Heart right ventricle (tissue), 16 donors: ENCODE measurements around the gene REM2. TPM values are rescaled to one million over a fixed set of nuclear protein-coding genes. Genes with fewer than 3 reads are reported as not detected.
A peak's percentile ranks its signal among the peaks of the same experiment; 100 is the strongest.

Experiments
- ATAC-seq, 8 donors: fragments of 200-7000 bp; cut with Tn5 transposase; one replicate each; pipeline ENCODE4 v1.9.1; 2020; ENCODE audit warnings: mild to moderate bottlenecking in 8 of 8, moderate library complexity in 8 of 8, moderate number of reproducible peaks in 1 of 8
- DNase-seq, 2 donors: peaks; one replicate each; pipeline ENCODE4 v3.0.0-alpha.2; 2020
- H3K27ac ChIP-seq, 10 donors: fragments of 200-600 bp; sonication (generic) in 2 of 10; one replicate each; pipeline versions ENCODE4 v1.5.0 to v1.8.0; 2020 to 2022; ENCODE audit warnings: mild to moderate bottlenecking in 3 of 10
- H3K27me3 ChIP-seq, 7 donors: fragments of 200-600 bp; one replicate each; pipeline ENCODE4 v1.8.0; 2021 to 2022; ENCODE audit warnings: mild to moderate bottlenecking in 2 of 7
- H3K36me3 ChIP-seq, 9 donors: fragments of 200-600 bp; sonication (generic) in 1 of 9; one replicate each; pipeline versions ENCODE4 v1.5.0 to v1.8.0; 2020 to 2022; ENCODE audit warnings: mild to moderate bottlenecking in 2 of 9
- H3K4me1 ChIP-seq, 9 donors: fragments of 200-600 bp; sonication (generic) in 1 of 9; one replicate each; pipeline versions ENCODE4 v1.5.0 to v1.8.0; 2020 to 2022; ENCODE audit warnings: mild to moderate bottlenecking in 4 of 9
- H3K4me3 ChIP-seq, 10 donors: fragments of 200-600 bp; sonication (generic) in 2 of 10; one replicate each; pipeline versions ENCODE4 v1.5.0 to v1.8.0; 2020 to 2022; ENCODE audit warnings: mild to moderate bottlenecking in 7 of 10, moderate library complexity in 2 of 10
- H3K9me3 ChIP-seq, 11 donors: fragments of 200-600 bp in 10 of 11; sonication (generic) in 2 of 11; one replicate each; pipeline versions ENCODE4 v1.5.0 to v1.8.0; 2013 to 2022; ENCODE audit warnings: mild to moderate bottlenecking in 2 of 11, control low read depth in 1 of 11, moderate library complexity in 1 of 11
- WGBS, 2 donors: extraction: QIAGEN DNeasy Blood & Tissue Kit; methylation state at CpG; one replicate each; pipeline ENCODE4 v1.1.7; 2013; ENCODE audit warnings: inconsistent platforms in 1 of 2; 5-methylcytosine and 5-hydroxymethylcytosine counted together
- intact Hi-C, 10 donors: fragments of 100-400 bp; cut with DNase I; formaldehyde crosslinking; loops; one replicate each; pipeline versions ENCODE4 v1.11.1 to v1.14.2; 2022
- polyA plus RNA-seq, 2 donors: library from polyadenylated mRNA; stranded (reverse); fragments of 200-250 nt; gene quantifications; one replicate each; pipeline ENCODE4 v1.2.3, GENCODE V29; 2013
- total RNA-seq, 10 donors: library from RNA; stranded (reverse); fragmentation: NEBNext Ultra II Directional in 3 of 10; extraction: Animal tissue kit (Norgen Biotek cat#: 25700) in 3 of 10; gene quantifications; one replicate each; pipeline versions ENCODE4 v1.2.1 to v1.2.4, GENCODE V29; 2021 to 2023
- TF ChIP-seq, protein P1 (sequence below), 9 donors: fragments of 200-600 bp; sonication (generic) in 2 of 9; IDR thresholded peaks; one replicate each; pipeline versions ENCODE4 v1.5.0 to v1.8.0; 2021 to 2022; ENCODE audit warnings: antibody characterized with exemption in 9 of 9, mild to moderate bottlenecking in 5 of 9, moderate library complexity in 1 of 9
- donor health status: Arrhythmogenic right ventricular cardiomyopathy.
- donor health status: ischemic (EF 13 %, LVEDD 7.1; RV severe dilation, severe dysfunction).
- donor health status: healthy with polysubstance abuse.
- donor health status: DM: no; HTN: yes; CAD: no.
- donor health status: DM: no; HTN: no; CAD: no.
- donor health status: ischemic (EF 25% LVEDD 6.9; RV normal size, moderate dysfunction).
- donor health status: ischemic (EF 25% LVEDD 5.7; RV mildly dilated, moderate dysfunction).
- donor health status: healthy.
- donor health status: DM: yes; HTN: yes; CAD: no.
- donor health status: Ischemic cardiomyopathy.
- donor health status: ischemic (EF 35%, LVEDD 5.7; RV mildly dilated, moderate dysfunction).
- donor health status: nonischemic (EF 11% LVEDD 7.7; RV severe dilation, severe dysfunction).
- donor health status: DM: yes; HTN: yes; CAD: no.
- donor health status: PGD.
- donor health status: ischemic (EF 29% LVEDD 5.4; RV normal size, mild dysfunction).
- donor health status: nonischemic (EF 23%, LVEDD 6.1; RV moderate dilation, normal function).

Gene REM2
- total and polyA plus RNA-seq, 12 donors: 0.07 to 0.25 (median 0.18) TPM; not detected in 6

DNA sequence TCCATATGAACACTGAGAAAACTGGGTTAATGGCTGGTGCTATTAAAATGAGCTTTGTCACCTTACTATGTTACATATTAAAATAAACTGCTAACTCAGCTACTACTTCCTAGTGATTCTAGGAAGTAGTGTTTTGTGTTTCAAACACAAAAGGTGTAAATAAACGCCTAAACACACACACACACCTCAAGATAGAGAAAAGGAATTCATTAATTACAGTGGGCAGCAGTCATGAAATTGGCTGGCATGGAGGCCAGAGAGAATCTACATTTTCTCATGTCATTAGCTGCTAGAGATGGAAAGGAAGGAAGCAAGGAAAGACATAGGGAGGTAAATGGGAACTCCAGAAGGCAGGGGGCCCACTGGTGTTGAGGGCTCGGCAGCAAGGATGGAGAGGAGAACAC lies 46.9 kb downstream of the REM2 start:
- H3K4me1 ChIP-seq: peaks cover 4 to 25% (median 14%) of the 10 kb centered on the region in 9 donors
- DNase-seq: no peak
- WGBS, 2 donors: 1 to 2% methylated on average over 2 of the region's 2 CpGs
- peak overlapping the region; percentile 4 to 92 (median 76) for H3K27ac ChIP-seq
- H3K9me3 ChIP-seq: no peaks in the 10 kb centered on the region
- peak in 3 of 8 donors; percentile 2 to 19 (median 7) for ATAC-seq
- H3K4me3 ChIP-seq: peak overlapping the region; percentile 31 to 98 (median 70)
- peaks cover 0 to 38% (median 6%) of the 10 kb centered on the region in 9 donors for H3K36me3 ChIP-seq
- TF ChIP-seq, protein P1, sequence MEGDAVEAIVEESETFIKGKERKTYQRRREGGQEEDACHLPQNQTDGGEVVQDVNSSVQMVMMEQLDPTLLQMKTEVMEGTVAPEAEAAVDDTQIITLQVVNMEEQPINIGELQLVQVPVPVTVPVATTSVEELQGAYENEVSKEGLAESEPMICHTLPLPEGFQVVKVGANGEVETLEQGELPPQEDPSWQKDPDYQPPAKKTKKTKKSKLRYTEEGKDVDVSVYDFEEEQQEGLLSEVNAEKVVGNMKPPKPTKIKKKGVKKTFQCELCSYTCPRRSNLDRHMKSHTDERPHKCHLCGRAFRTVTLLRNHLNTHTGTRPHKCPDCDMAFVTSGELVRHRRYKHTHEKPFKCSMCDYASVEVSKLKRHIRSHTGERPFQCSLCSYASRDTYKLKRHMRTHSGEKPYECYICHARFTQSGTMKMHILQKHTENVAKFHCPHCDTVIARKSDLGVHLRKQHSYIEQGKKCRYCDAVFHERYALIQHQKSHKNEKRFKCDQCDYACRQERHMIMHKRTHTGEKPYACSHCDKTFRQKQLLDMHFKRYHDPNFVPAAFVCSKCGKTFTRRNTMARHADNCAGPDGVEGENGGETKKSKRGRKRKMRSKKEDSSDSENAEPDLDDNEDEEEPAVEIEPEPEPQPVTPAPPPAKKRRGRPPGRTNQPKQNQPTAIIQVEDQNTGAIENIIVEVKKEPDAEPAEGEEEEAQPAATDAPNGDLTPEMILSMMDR (IDR thresholded peaks at IDR 0.05): no peak
- no peaks in the 10 kb centered on the region for H3K27me3 ChIP-seq
- intact Hi-C loops: loop anchor here in 4 of 10 donors (1.0 to 10.0 kb wide), 4 partner anchors 11 to 55 kb away; partner anchors contain the start of genes AJUBA (in 2 of the 4), RBM23 (in 2 of the 4) and HAUS4 (in 1 of the 4)

DNA sequence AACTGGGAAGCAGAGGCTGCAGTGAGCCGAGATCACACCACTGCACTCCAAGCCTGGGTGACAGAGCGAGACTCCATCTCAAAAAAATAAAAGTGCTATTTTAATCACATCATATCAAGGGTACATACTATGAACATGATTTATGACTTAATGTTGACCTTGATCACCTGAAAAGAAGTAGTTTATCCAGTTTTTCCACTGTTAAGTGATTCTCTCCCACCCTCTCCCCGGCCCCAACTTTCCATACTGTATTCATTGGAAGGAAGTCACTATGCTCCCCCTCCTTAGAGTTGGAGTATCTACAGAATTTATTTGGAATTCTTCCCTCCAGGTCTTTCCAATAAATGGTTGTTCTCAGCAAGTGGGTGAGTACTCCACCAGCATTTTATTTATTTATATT lies 49.1 kb downstream of the REM2 start:
- peaks cover 0 to 16% (median 0%) of the 10 kb centered on the region in 9 donors for H3K36me3 ChIP-seq
- no peaks in the 10 kb centered on the region for H3K27me3 ChIP-seq
- TF ChIP-seq, protein P1 (IDR thresholded peaks at IDR 0.05): no peak
- intact Hi-C loops: loop anchor here in 2 of 10 donors (10.0 kb wide), 1 partner anchor 53 kb away; the partner anchor contains the start of gene AJUBA (in 2 of the 2)
- ATAC-seq: no peak
- H3K9me3 ChIP-seq: no peaks in the 10 kb centered on the region
- H3K4me3 ChIP-seq: no peak overlapping the region
- no peak for DNase-seq
- no peak overlapping the region for H3K27ac ChIP-seq
- 96 to 99% methylated on average over 3 of the region's 3 CpGs for WGBS, 2 donors
- H3K4me1 ChIP-seq: peaks cover 4 to 25% (median 14%) of the 10 kb centered on the region in 9 donors

DNA sequence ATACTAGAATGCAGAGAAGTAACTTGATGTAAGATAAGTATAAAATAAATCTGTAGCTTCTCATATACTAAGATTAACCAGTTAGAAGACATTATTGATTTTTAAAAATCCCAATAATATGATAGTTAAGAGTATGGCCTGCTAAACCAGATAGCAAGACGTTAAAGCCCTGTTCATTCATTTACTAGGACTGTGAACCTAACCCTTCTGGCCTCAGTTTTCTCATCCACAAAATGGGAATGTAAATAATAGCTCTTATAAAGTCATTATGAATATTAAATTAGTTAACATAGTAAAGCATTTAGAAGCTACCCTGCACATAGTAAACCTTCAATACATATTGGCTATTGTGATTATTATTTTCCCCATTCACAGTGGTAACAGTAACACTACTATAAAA lies 52.1 kb downstream of the REM2 start:
- Histone ChIP-seq H3K27me3 (no peaks in the 10 kb centered on the region), H3K4me1 (peaks cover 0 to 7% (median 3%) of the 10 kb centered on the region in 9 donors), H3K4me3 (no peak overlapping the region), H3K36me3 (peaks cover 0 to 25% (median 0%) of the 10 kb centered on the region in 9 donors), H3K9me3 (no peaks in the 10 kb centered on the region), H3K27ac (no peak overlapping the region)
- intact Hi-C loops: loop anchor here in 2 of 10 donors (10.0 kb wide), 1 partner anchor 50 kb away; the partner anchor contains the start of gene AJUBA (in 2 of the 2)
- DNase-seq: no peak
- TF ChIP-seq, protein P1 (IDR thresholded peaks at IDR 0.05): no peak
- 90 to 94% methylated on average over 1 of the region's 1 CpG for WGBS, 2 donors
- no peak for ATAC-seq

Other genes with a start within 250 kb of the REM2 start
- not detected for gene OR6J1, start 238.9 kb upstream of the REM2 start, total RNA-seq
- gene OR6J1, start 238.9 kb upstream of the REM2 start, polyA plus RNA-seq: not detected
- gene OXA1L, start 116.5 kb upstream of the REM2 start, total RNA-seq: 100 to 1,000 TPM; 138 to 219 (median 189) TPM
- gene OXA1L, start 116.5 kb upstream of the REM2 start, polyA plus RNA-seq: 100 to 1,000 TPM; 143 to 146 TPM
- gene SLC7A7, start 67.8 kb upstream of the REM2 start, total RNA-seq: 10 to 100 TPM in 1 of 10 donors, 1 to 10 TPM in 9; 1.1 to 16.1 (median 2.8) TPM
- gene SLC7A7, start 67.8 kb upstream of the REM2 start, polyA plus RNA-seq: 1 to 10 TPM; 2.3 to 3.7 TPM
- gene MRPL52, start 53.3 kb upstream of the REM2 start, total RNA-seq: 100 to 1,000 TPM in 7 of 10 donors, 10 to 100 TPM in 3; 90.1 to 117 (median 106) TPM
- 100 to 1,000 TPM; 136 to 300 TPM for gene MRPL52, start 53.3 kb upstream of the REM2 start, polyA plus RNA-seq
- gene MMP14, start 46.6 kb upstream of the REM2 start, total RNA-seq: 10 to 100 TPM; 13.6 to 43.3 (median 20.2) TPM
- gene MMP14, start 46.6 kb upstream of the REM2 start, polyA plus RNA-seq: 10 to 100 TPM; 24.8 to 27.4 TPM
- gene LRP10, start 11.5 kb upstream of the REM2 start, total RNA-seq: 100 to 1,000 TPM in 1 of 10 donors, 10 to 100 TPM in 9; 39.3 to 101 (median 50.9) TPM
- 10 to 100 TPM; 10.3 to 38.4 TPM for gene LRP10, start 11.5 kb upstream of the REM2 start, polyA plus RNA-seq
- gene RBM23, start 35.9 kb downstream of the REM2 start, total RNA-seq: 10 to 100 TPM; 27.8 to 58.1 (median 36.1) TPM
- 10 to 100 TPM; 24.0 to 30.1 TPM for gene RBM23, start 35.9 kb downstream of the REM2 start, polyA plus RNA-seq
- gene PRMT5, start 46.2 kb downstream of the REM2 start, total RNA-seq: 10 to 100 TPM; 41.5 to 52.6 (median 48.2) TPM
- 10 to 100 TPM in 1 of 2 donors, 1 to 10 TPM in 1; 7.8 to 75.1 TPM for gene PRMT5, start 46.2 kb downstream of the REM2 start, polyA plus RNA-seq
- gene HAUS4, start 73.9 kb downstream of the REM2 start, total RNA-seq: 10 to 100 TPM; 13.2 to 30.9 (median 19.3) TPM
- gene HAUS4, start 73.9 kb downstream of the REM2 start, polyA plus RNA-seq: 10 to 100 TPM; 14.9 to 18.2 TPM
- 10 to 100 TPM in 6 of 10 donors, 1 to 10 TPM in 4; 5.6 to 25.9 (median 11.1) TPM for gene AJUBA, start 99.3 kb downstream of the REM2 start, total RNA-seq
- gene AJUBA, start 99.3 kb downstream of the REM2 start, polyA plus RNA-seq: 1 to 10 TPM; 5.3 to 6.0 TPM
- 1 to 10 TPM; 3.2 to 6.2 (median 4.8) TPM for gene C14orf93, start 126.9 kb downstream of the REM2 start, total RNA-seq
- 1 to 10 TPM; 3.2 to 6.7 TPM for gene C14orf93, start 126.9 kb downstream of the REM2 start, polyA plus RNA-seq
- 100 to 1,000 TPM; 111 to 141 (median 122) TPM for gene PSMB5, start 151.7 kb downstream of the REM2 start, total RNA-seq
- 100 to 1,000 TPM in 1 of 2 donors, 10 to 100 TPM in 1; 35.6 to 206 TPM for gene PSMB5, start 151.7 kb downstream of the REM2 start, polyA plus RNA-seq
- gene PSMB11, start 159.0 kb downstream of the REM2 start, total RNA-seq: not detected
- gene PSMB11, start 159.0 kb downstream of the REM2 start, polyA plus RNA-seq: not detected
- 1 to 10 TPM in 7 of 10 donors, under 1 TPM in 3; 0.57 to 4.4 (median 1.3) TPM for gene CDH24, start 174.3 kb downstream of the REM2 start, total RNA-seq
- gene CDH24, start 174.3 kb downstream of the REM2 start, polyA plus RNA-seq: 1 to 10 TPM; 1.9 to 9.1 TPM
- 10 to 100 TPM; 60.2 to 79.7 (median 68.0) TPM for gene ACIN1, start 211.9 kb downstream of the REM2 start, total RNA-seq
- 100 to 1,000 TPM in 1 of 2 donors, 10 to 100 TPM in 1; 35.7 to 119 TPM for gene ACIN1, start 211.9 kb downstream of the REM2 start, polyA plus RNA-seq
- gene C14orf119, start 212.3 kb downstream of the REM2 start, total RNA-seq: 10 to 100 TPM; 22.3 to 35.9 (median 28.4) TPM
- gene C14orf119, start 212.3 kb downstream of the REM2 start, polyA plus RNA-seq: 10 to 100 TPM in 1 of 2 donors, 1 to 10 TPM in 1; 9.8 to 43.3 TPM
- not detected for gene CIROP, start 221.8 kb downstream of the REM2 start, total RNA-seq
- gene CIROP, start 221.8 kb downstream of the REM2 start, polyA plus RNA-seq: not detected
- gene CEBPE, start 236.0 kb downstream of the REM2 start, total RNA-seq: under 1 TPM in 1 of 10 donors, not detected in 9; 0.53 TPM
- gene CEBPE, start 236.0 kb downstream of the REM2 start, polyA plus RNA-seq: under 1 TPM in 1 of 2 donors, not detected in 1; 0.07 TPM